ENCODE results near the gene NCOA4.
"Not testable (repeated sequence)": the region's sequence is repeated elsewhere in the genome, so short reads cannot be mapped to it uniquely, and the experiment has no call there.

NCOA4 gene

GRCh38 chr10:45997994-45998763 is 32.2 kb downstream of the NCOA4 start:
- no peak for FAIRE-seq
- no peak for DNase-seq (ENCODE audit: insufficient read length, low spot score)

- FAIRE-seq (no peak), DNase-seq (ENCODE audit: insufficient read length, low spot score) (no peak)
These were observed 32.9 kb downstream of the NCOA4 start for GRCh38 chr10:45997557-45997956.

GRCh38 chr10:45985590-45985989 is 44.8 kb downstream of the NCOA4 start:
- not testable (repeated sequence) for DNase-seq (ENCODE audit: insufficient read length, low spot score); FAIRE-seq

GRCh38 chr10:45984473-45984872 is 46.0 kb downstream of the NCOA4 start:
- not testable (repeated sequence) for DNase-seq (ENCODE audit: insufficient read length, low spot score); FAIRE-seq

GRCh38 chr10:45983538-45984186 is 46.8 kb downstream of the NCOA4 start:
- FAIRE-seq; DNase-seq (ENCODE audit: insufficient read length, low spot score): not testable (repeated sequence)

GRCh38 chr10:45981367-45981766 is 49.1 kb downstream of the NCOA4 start:
- not testable (repeated sequence) for FAIRE-seq; DNase-seq (ENCODE audit: insufficient read length, low spot score)

GRCh38 chr10:45978554-45978953 is 51.9 kb downstream of the NCOA4 start:
- not testable (repeated sequence) for FAIRE-seq; DNase-seq (ENCODE audit: insufficient read length, low spot score)

GRCh38 chr10:45974041-45974440 is 56.4 kb downstream of the NCOA4 start:
- not testable (repeated sequence) for FAIRE-seq; DNase-seq (ENCODE audit: insufficient read length, low spot score)

GRCh38 chr10:45972813-45973169 is 57.6 kb downstream of the NCOA4 start:
- FAIRE-seq; DNase-seq (ENCODE audit: insufficient read length, low spot score): not testable (repeated sequence)

- DNase-seq (ENCODE audit: insufficient read length, low spot score); FAIRE-seq: not testable (repeated sequence)
These were observed 58.2 kb downstream of the NCOA4 start, which contains the start of gene TIMM23 for GRCh38 chr10:45972106-45972812. TSS of gene TIMM23 (plus strand) at chr10:45972489. CDS start at chr10:45972625, 136 bp downstream.

GRCh38 chr10:45971742-45972105 is 58.7 kb downstream of the NCOA4 start:
- DNase-seq (ENCODE audit: insufficient read length, low spot score); FAIRE-seq: not testable (repeated sequence)

- not testable (repeated sequence) for FAIRE-seq; DNase-seq (ENCODE audit: insufficient read length, low spot score)
These were observed 59.4 kb downstream of the NCOA4 start for GRCh38 chr10:45971019-45971418.

- DNase-seq (ENCODE audit: insufficient read length, low spot score); FAIRE-seq: not testable (repeated sequence)
These were observed 67.6 kb downstream of the NCOA4 start for GRCh38 chr10:45962686-45963452.

- not testable (repeated sequence) for FAIRE-seq; DNase-seq (ENCODE audit: insufficient read length, low spot score)
These were observed 72.5 kb downstream of the NCOA4 start for GRCh38 chr10:45957928-45958327.

- FAIRE-seq; DNase-seq (ENCODE audit: insufficient read length, low spot score): not testable (repeated sequence)
These were observed 73.8 kb downstream of the NCOA4 start for GRCh38 chr10:45956634-45957033.
